HepG2 (cell line): ENCODE results near the gene NDUFAF5. TPM values are rescaled to one million over a fixed set of nuclear protein-coding genes. Genes with fewer than 3 reads are reported as not detected.

Source experiments
- JUND ChIP-seq: sonication (generic); formaldehyde crosslinking; IDR thresholded peaks from 2 replicates; pipeline ENCODE4 v1.8.0; 2022; ENCODE audit warnings: mild to moderate bottlenecking, missing genetic modification reagents
- KDM3A ChIP-seq: IDR thresholded peaks from 2 replicates; pipeline ENCODE4 v1.6.1; 2018; ENCODE audit warnings: low read depth, missing compliant biosample characterization
- KLF11 ChIP-seq: IDR thresholded peaks from 2 replicates; pipeline ENCODE4 v1.6.1; 2016; ENCODE audit warnings: missing compliant biosample characterization
- PHB2 ChIP-seq: fragments of 450-650 bp; IDR thresholded peaks from 2 replicates; pipeline ENCODE4 v1.6.1; 2018; ENCODE audit not compliant: partially characterized antibody
- SALL1 ChIP-seq: sonication (generic); formaldehyde crosslinking; IDR thresholded peaks from 2 replicates; pipeline ENCODE4 v1.8.0; 2022; ENCODE audit warnings: mild to moderate bottlenecking, missing genetic modification reagents
- ZFP41 ChIP-seq: sonication (generic); formaldehyde crosslinking; IDR thresholded peaks from 2 replicates; pipeline ENCODE4 v1.4.0; 2020; ENCODE audit warnings: mild to moderate bottlenecking, missing genetic modification reagents, borderline replicate concordance
- ZNF263 ChIP-seq: sonication (generic); formaldehyde crosslinking; IDR thresholded peaks from 2 replicates; pipeline ENCODE4 v1.4.0; 2020; ENCODE audit warnings: missing genetic modification reagents
- ZNF367 ChIP-seq: sonication (generic); formaldehyde crosslinking; IDR thresholded peaks from 2 replicates; pipeline ENCODE4 v1.4.0; 2020; ENCODE audit warnings: missing genetic modification reagents, borderline replicate concordance
- ZNF816 ChIP-seq: sonication (generic); formaldehyde crosslinking; IDR thresholded peaks from 2 replicates; pipeline ENCODE4 v1.8.0; 2022; ENCODE audit warnings: missing genetic modification reagents, mild to moderate bottlenecking, borderline replicate concordance
- ZNF83 ChIP-seq: sonication (generic); formaldehyde crosslinking; IDR thresholded peaks from 2 replicates; pipeline ENCODE4 v1.4.0; 2020; ENCODE audit warnings: missing genetic modification reagents, mild to moderate bottlenecking, borderline replicate concordance
- polyA plus RNA-seq, 8 experiments: library from polyadenylated mRNA; depleted of rRNA in 3 of 8; stranded (reverse) in 7 of 8; unstranded in 1 of 8; fragments of >200 nt; fragmentation: Illumina TruSeq in 4 of 8; extraction: Trizol in 4 of 8; gene quantifications; 2 replicates each; pipeline versions ENCODE4 v1.2.1 to v1.2.3, GENCODE V29; 2011 to 2016; ENCODE audit warnings: low read depth in 4 of 8, missing spikeins in 1 of 8, mixed read lengths in 1 of 8; ENCODE audit not compliant: insufficient read depth in 1 of 8
- total RNA-seq, 5 experiments: library from RNA; depleted of rRNA; stranded (reverse); fragments of >200 nt; fragmentation: Illumina TruSeq; extraction: Trizol; gene quantifications; 2 replicates each; pipeline ENCODE4 v1.2.3, GENCODE V29; 2016; ENCODE audit warnings: low read depth in 1 of 5
- TF ChIP-seq, protein P1 (sequence below): IDR thresholded peaks from 2 replicates; pipeline ENCODE4 v1.6.1; 2012; ENCODE audit warnings: low read depth, low read length, improper control_type of control experiment
- TF ChIP-seq, protein P2 (sequence below): IDR thresholded peaks from 2 replicates; pipeline ENCODE4 v1.6.1; 2016; ENCODE audit warnings: low read depth, missing genetic modification reagents, missing compliant biosample characterization
- TF ChIP-seq, protein P3 (sequence below): sonication (generic); formaldehyde crosslinking; IDR thresholded peaks from 2 replicates; pipeline ENCODE4 v1.8.1; 2023; ENCODE audit warnings: mild to moderate bottlenecking, moderate library complexity, missing genetic modification reagents
- TF ChIP-seq, protein P4 (sequence below): sonication (generic); formaldehyde crosslinking; IDR thresholded peaks from 2 replicates; pipeline ENCODE4 v1.4.0; 2020; ENCODE audit warnings: mild to moderate bottlenecking, missing genetic modification reagents
- TF ChIP-seq, protein P5 (sequence below): sonication (generic); formaldehyde crosslinking; IDR thresholded peaks from 2 replicates; pipeline ENCODE4 v1.4.0; 2020; ENCODE audit warnings: missing genetic modification reagents

NDUFAF5 gene
- total and polyA plus RNA-seq, 2 of the 13 experiments (the other 11 are each of a cell fraction or from before 2014, with no cell fraction given), result 23.1 to 66.7 TPM

DNA sequence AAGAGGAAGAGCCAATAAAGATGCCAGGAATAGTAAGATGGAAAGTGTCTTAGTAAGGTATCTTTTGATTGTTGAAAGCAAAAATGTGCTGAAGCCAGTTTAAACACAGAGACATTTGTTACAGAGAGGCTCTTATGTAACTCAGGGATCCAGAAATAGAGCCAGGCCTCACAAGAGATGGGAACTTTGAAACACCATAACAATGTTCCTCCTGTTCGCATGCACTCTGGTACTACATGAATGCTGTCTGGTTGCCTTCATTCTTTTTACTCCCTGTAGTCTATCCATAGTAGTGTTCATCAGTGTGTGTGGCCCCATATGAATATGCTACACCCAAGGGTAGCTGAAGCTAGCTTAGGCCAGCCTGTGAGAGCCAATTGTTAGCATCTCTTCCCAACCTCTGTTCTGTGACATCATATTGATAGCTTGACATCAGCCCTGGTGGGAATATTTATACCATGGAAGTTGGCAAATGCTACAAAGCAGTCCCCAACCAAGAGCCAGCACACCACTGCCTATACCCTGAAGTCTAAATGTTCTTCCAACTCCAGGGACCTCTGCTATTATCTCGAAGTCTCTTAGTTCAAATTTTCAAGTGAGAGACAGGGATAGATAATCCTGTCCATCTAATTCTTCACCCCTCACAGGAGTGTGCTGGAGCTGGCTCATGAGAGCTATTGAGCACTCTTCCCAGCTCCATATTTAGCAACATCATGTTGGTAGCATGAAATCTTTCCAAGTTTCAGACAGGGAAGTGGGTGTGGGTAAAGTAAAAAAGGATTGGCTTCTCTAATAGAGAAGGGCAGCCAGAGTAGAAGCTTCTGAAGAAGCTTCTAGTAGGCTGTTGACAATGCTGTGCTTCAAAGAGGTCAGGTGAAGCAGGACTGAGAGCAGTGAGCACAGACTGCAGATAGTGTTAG lies 7.0 kb downstream of the NDUFAF5 start (continued):
- TF ChIP-seq JUND (0 out of 2 replicates have a peak, but pooled peaks have one; percentile 22), PHB2 (no peak), KLF11 (CRISPR knock-in tag) (no peak), ZNF263 (CRISPR knock-in tag) (no peak), ZNF367 (CRISPR knock-in tag) (no peak), SALL1 (no peak), ZFP41 (CRISPR knock-in tag) (no peak), ZNF816 (no peak), ZNF83 (CRISPR knock-in tag) (no peak), KDM3A (no peak)
- TF ChIP-seq, protein P1, sequence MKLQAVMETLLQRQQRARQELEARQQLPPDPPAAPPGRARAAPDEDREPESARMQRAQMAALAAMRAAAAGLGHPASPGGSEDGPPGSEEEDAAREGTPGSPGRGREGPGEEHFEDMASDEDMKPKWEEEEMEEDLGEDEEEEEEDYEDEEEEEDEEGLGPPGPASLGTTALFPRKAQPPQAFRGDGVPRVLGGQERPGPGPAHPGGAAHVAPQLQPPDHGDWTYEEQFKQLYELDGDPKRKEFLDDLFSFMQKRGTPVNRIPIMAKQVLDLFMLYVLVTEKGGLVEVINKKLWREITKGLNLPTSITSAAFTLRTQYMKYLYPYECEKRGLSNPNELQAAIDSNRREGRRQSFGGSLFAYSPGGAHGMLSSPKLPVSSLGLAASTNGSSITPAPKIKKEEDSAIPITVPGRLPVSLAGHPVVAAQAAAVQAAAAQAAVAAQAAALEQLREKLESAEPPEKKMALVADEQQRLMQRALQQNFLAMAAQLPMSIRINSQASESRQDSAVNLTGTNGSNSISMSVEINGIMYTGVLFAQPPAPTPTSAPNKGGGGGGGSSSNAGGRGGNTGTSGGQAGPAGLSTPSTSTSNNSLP, result no peak
- TF ChIP-seq, protein P2, sequence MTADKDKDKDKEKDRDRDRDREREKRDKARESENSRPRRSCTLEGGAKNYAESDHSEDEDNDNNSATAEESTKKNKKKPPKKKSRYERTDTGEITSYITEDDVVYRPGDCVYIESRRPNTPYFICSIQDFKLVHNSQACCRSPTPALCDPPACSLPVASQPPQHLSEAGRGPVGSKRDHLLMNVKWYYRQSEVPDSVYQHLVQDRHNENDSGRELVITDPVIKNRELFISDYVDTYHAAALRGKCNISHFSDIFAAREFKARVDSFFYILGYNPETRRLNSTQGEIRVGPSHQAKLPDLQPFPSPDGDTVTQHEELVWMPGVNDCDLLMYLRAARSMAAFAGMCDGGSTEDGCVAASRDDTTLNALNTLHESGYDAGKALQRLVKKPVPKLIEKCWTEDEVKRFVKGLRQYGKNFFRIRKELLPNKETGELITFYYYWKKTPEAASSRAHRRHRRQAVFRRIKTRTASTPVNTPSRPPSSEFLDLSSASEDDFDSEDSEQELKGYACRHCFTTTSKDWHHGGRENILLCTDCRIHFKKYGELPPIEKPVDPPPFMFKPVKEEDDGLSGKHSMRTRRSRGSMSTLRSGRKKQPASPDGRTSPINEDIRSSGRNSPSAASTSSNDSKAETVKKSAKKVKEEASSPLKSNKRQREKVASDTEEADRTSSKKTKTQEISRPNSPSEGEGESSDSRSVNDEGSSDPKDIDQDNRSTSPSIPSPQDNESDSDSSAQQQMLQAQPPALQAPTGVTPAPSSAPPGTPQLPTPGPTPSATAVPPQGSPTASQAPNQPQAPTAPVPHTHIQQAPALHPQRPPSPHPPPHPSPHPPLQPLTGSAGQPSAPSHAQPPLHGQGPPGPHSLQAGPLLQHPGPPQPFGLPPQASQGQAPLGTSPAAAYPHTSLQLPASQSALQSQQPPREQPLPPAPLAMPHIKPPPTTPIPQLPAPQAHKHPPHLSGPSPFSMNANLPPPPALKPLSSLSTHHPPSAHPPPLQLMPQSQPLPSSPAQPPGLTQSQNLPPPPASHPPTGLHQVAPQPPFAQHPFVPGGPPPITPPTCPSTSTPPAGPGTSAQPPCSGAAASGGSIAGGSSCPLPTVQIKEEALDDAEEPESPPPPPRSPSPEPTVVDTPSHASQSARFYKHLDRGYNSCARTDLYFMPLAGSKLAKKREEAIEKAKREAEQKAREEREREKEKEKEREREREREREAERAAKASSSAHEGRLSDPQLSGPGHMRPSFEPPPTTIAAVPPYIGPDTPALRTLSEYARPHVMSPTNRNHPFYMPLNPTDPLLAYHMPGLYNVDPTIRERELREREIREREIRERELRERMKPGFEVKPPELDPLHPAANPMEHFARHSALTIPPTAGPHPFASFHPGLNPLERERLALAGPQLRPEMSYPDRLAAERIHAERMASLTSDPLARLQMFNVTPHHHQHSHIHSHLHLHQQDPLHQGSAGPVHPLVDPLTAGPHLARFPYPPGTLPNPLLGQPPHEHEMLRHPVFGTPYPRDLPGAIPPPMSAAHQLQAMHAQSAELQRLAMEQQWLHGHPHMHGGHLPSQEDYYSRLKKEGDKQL, result no peak
- TF ChIP-seq, protein P3, sequence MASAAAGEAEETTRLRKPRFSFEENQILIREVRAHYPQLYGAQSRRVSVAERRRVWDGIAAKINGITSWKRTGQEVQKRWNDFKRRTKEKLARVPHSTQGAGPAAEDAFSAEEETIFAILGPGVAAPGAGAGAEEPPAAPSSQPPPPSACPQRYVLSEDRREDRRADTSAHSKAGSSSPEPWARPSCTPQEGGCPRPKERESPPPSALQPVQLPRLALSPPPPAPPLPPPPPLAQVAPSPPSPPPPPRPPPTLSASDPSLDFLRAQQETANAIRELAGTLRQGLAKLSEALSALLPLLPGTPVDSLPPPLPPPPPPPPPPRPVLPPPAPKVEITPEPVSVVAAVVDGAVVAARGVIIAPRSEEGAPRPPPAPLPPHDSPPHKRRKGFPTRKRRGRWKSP (CRISPR knock-in tag), result no peak
- TF ChIP-seq, protein P4, sequence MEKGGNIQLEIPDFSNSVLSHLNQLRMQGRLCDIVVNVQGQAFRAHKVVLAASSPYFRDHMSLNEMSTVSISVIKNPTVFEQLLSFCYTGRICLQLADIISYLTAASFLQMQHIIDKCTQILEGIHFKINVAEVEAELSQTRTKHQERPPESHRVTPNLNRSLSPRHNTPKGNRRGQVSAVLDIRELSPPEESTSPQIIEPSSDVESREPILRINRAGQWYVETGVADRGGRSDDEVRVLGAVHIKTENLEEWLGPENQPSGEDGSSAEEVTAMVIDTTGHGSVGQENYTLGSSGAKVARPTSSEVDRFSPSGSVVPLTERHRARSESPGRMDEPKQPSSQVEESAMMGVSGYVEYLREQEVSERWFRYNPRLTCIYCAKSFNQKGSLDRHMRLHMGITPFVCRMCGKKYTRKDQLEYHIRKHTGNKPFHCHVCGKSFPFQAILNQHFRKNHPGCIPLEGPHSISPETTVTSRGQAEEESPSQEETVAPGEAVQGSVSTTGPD (CRISPR knock-in tag), result no peak
- TF ChIP-seq, protein P5, sequence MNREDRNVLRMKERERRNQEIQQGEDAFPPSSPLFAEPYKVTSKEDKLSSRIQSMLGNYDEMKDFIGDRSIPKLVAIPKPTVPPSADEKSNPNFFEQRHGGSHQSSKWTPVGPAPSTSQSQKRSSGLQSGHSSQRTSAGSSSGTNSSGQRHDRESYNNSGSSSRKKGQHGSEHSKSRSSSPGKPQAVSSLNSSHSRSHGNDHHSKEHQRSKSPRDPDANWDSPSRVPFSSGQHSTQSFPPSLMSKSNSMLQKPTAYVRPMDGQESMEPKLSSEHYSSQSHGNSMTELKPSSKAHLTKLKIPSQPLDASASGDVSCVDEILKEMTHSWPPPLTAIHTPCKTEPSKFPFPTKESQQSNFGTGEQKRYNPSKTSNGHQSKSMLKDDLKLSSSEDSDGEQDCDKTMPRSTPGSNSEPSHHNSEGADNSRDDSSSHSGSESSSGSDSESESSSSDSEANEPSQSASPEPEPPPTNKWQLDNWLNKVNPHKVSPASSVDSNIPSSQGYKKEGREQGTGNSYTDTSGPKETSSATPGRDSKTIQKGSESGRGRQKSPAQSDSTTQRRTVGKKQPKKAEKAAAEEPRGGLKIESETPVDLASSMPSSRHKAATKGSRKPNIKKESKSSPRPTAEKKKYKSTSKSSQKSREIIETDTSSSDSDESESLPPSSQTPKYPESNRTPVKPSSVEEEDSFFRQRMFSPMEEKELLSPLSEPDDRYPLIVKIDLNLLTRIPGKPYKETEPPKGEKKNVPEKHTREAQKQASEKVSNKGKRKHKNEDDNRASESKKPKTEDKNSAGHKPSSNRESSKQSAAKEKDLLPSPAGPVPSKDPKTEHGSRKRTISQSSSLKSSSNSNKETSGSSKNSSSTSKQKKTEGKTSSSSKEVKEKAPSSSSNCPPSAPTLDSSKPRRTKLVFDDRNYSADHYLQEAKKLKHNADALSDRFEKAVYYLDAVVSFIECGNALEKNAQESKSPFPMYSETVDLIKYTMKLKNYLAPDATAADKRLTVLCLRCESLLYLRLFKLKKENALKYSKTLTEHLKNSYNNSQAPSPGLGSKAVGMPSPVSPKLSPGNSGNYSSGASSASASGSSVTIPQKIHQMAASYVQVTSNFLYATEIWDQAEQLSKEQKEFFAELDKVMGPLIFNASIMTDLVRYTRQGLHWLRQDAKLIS (CRISPR knock-in tag), result no peak
